IMR-90 (cell line): Measurements from ENCODE around the gene CTAGE8. TPM values are rescaled to one million over a fixed set of nuclear protein-coding genes. Genes with fewer than 3 reads are reported as not detected.
"Not testable (repeated sequence)": the region's sequence is repeated elsewhere in the genome, so short reads cannot be mapped to it uniquely, and the experiment has no call there.

Source experiments
- ATAC-seq: fragments of 200-7000 bp; cut with Tn5 transposase; 2 replicates; pipeline ENCODE4 v1.9.1; 2020; ENCODE audit warnings: low read depth, mild to moderate bottlenecking, moderate library complexity
- BruUV-seq: library from RNA; stranded (reverse); fragments of 400-500 nt; replicated peaks from 2 replicates; lab custom pipeline; 2021; lab: Mats Ljungman, UMichigan
- CTCF ChIA-PET: fragments of 300-600 bp; formaldehyde crosslinking; extraction: SDS; loops from one replicate; lab custom pipeline; 2021; ENCODE audit warnings: antibody characterized with exemption; lab: Yijun Ruan, JAX
- POLR2A ChIA-PET: fragments of 300-600 bp; sonication (Branson Sonifier 250); formaldehyde crosslinking; loops from one replicate; lab custom pipeline; 2022; ENCODE audit warnings: antibody characterized with exemption; ENCODE audit not compliant: unreplicated experiment; lab: Charles Lee
- DNase-seq: peaks from one replicate; pipeline ENCODE4 v3.0.0; 2013
- H2AFZ ChIP-seq: replicated peaks from 2 replicates; pipeline ENCODE3; 2013; ENCODE audit warnings: low read length, mild to moderate bottlenecking; ENCODE audit not compliant: poor library complexity
- H2AK5ac ChIP-seq: 2 replicates; pipeline ENCODE4 v1.6.1; 2013; ENCODE audit warnings: low read depth, low read length, inconsistent platforms
- H2AK9ac ChIP-seq: replicated peaks from 2 replicates; pipeline ENCODE3; 2013; ENCODE audit warnings: mild to moderate bottlenecking, low read depth, low read length, moderate library complexity; ENCODE audit not compliant: poor library complexity
- H2BK120ac ChIP-seq: 2 replicates; pipeline ENCODE4 v1.6.1; 2013; ENCODE audit warnings: low read depth, low read length, inconsistent platforms
- H2BK15ac ChIP-seq: 3 replicates; pipeline ENCODE4 v1.6.1; 2013; ENCODE audit warnings: low read depth, low read length, inconsistent platforms
- H2BK20ac ChIP-seq: 2 replicates; pipeline ENCODE4 v1.6.1; 2013; ENCODE audit warnings: low read depth, mild to moderate bottlenecking, inconsistent platforms, low read length, moderate library complexity
- H2BK5ac ChIP-seq: 2 replicates; pipeline ENCODE4 v1.6.1; 2013; ENCODE audit warnings: mild to moderate bottlenecking, low read depth, low read length, inconsistent platforms; ENCODE audit not compliant: poor library complexity, severe bottlenecking
- H3K14ac ChIP-seq: replicated peaks from 2 replicates; pipeline ENCODE4 v1.6.1; 2013; ENCODE audit warnings: low read depth, low read length, inconsistent platforms
- H3K18ac ChIP-seq: 2 replicates; pipeline ENCODE4 v1.6.1; 2013; ENCODE audit warnings: low read depth, low read length, control low read depth
- H3K23ac ChIP-seq: 2 replicates; pipeline ENCODE4 v1.6.1; 2013; ENCODE audit warnings: low read depth, low read length, inconsistent platforms
- H3K27ac ChIP-seq: 2 replicates; pipeline ENCODE4 v1.5.1; 2013; ENCODE audit warnings: mild to moderate bottlenecking, control low read depth, low read length; ENCODE audit not compliant: insufficient read depth
- H3K27me3 ChIP-seq: 2 replicates; pipeline ENCODE4 v1.6.1; 2013; ENCODE audit warnings: low read length; ENCODE audit not compliant: control insufficient read depth, insufficient read depth
- H3K36me3 ChIP-seq: 2 replicates; pipeline ENCODE4 v1.6.1; 2013; ENCODE audit warnings: low read length, mixed read lengths; ENCODE audit not compliant: control insufficient read depth, insufficient read depth
- H3K4ac ChIP-seq: 2 replicates; pipeline ENCODE4 v1.6.1; 2013; ENCODE audit warnings: low read depth, low read length, inconsistent platforms
- H3K4me1 ChIP-seq: 2 replicates; pipeline ENCODE4 v1.6.1; 2013; ENCODE audit warnings: low read length, mixed read lengths; ENCODE audit not compliant: control insufficient read depth, insufficient read depth
- H3K4me2 ChIP-seq: 2 replicates; pipeline ENCODE4 v1.6.1; 2013; ENCODE audit warnings: low read depth, mild to moderate bottlenecking, control low read depth, low read length, moderate library complexity
- H3K4me3 ChIP-seq: 2 replicates; pipeline ENCODE4 v1.5.1; 2013; ENCODE audit warnings: low read depth, mild to moderate bottlenecking, control low read depth, low read length, moderate library complexity; ENCODE audit not compliant: insufficient read depth
- H3K56ac ChIP-seq: 2 replicates; pipeline ENCODE4 v1.6.1; 2013; ENCODE audit warnings: low read length, inconsistent platforms; ENCODE audit not compliant: insufficient read depth; ENCODE audit errors: extremely low read depth
- H3K79me1 ChIP-seq, 2 experiments: 2 replicates each; pipeline ENCODE4 v1.6.1; 2013; ENCODE audit warnings: low read length in 2 of 2, inconsistent platforms in 1 of 2, low read depth in 1 of 2
- H3K9ac ChIP-seq: 2 replicates; pipeline ENCODE4 v1.6.1; 2013; ENCODE audit warnings: low read depth, low read length, control low read depth
- H3K9me1 ChIP-seq: 2 replicates; pipeline ENCODE4 v1.6.1; 2013; ENCODE audit warnings: low read length, inconsistent platforms; ENCODE audit not compliant: insufficient read depth
- H3K9me3 ChIP-seq: 2 replicates; pipeline ENCODE4 v1.6.1; 2013; ENCODE audit warnings: low read length; ENCODE audit not compliant: control insufficient read depth, insufficient read depth
- H4K20me1 ChIP-seq: 2 replicates; pipeline ENCODE4 v1.6.1; 2013; ENCODE audit warnings: low read length, inconsistent platforms; ENCODE audit not compliant: insufficient read depth
- H4K5ac ChIP-seq: 2 replicates; pipeline ENCODE4 v1.6.1; 2013; ENCODE audit warnings: mild to moderate bottlenecking, low read depth, low read length, control low read depth
- H4K8ac ChIP-seq, 2 experiments: 2 replicates each; pipeline ENCODE4 v1.6.1; 2013; ENCODE audit warnings: low read depth in 2 of 2, low read length in 2 of 2, control low read depth in 1 of 2, inconsistent platforms in 1 of 2
- H4K91ac ChIP-seq: 2 replicates; pipeline ENCODE4 v1.6.1; 2013; ENCODE audit warnings: low read depth, low read length, inconsistent platforms; ENCODE audit not compliant: insufficient read depth
- WGBS, 2 experiments: methylation state at CpG; one replicate each; pipeline versions ENCODE4 v1.1.5 to v1.1.7; 2013; ENCODE audit warnings: missing lambda C conversion rate in 2 of 2; ENCODE audit not compliant: insufficient read length in 1 of 2; ENCODE audit errors: extremely low coverage in 2 of 2; 5-methylcytosine and 5-hydroxymethylcytosine counted together
- dilution Hi-C: fragments of 300-500 bp; cut with HindIII; formaldehyde crosslinking; loops from one replicate; pipeline ENCODE4 v1.14.3; 2018; ENCODE audit warnings: low sequenced_read_pairs; ENCODE audit not compliant: unreplicated experiment
- in situ Hi-C: fragments of 300-500 bp; cut with MboI; formaldehyde crosslinking; loops from 3 replicates; pipeline ENCODE4 v1.14.3; 2019; ENCODE audit warnings: low sequenced_read_pairs, inconsistent platforms, mixed read lengths
- intact Hi-C: fragments of 100-400 bp; cut with micrococcal nuclease; formaldehyde crosslinking; loops from 2 replicates; pipeline ENCODE4 v1.10.0; 2022
- polyA plus RNA-seq, 3 experiments: library from polyadenylated mRNA; depleted of rRNA; stranded (reverse); fragments of >200 nt; gene quantifications; 2 replicates each; pipeline ENCODE4 v1.2.3, GENCODE V29; 2012; ENCODE audit warnings: low replicate concordance in 1 of 3
- total RNA-seq: library from RNA; depleted of rRNA; stranded (reverse); fragments of >200 nt; gene quantifications from 2 replicates; pipeline ENCODE4 v1.2.3, GENCODE V29; 2012

The CTAGE8 gene
- total and polyA plus RNA-seq, 2 of the 4 experiments (the other 2 are of a cell fraction), result not detected

DNA sequence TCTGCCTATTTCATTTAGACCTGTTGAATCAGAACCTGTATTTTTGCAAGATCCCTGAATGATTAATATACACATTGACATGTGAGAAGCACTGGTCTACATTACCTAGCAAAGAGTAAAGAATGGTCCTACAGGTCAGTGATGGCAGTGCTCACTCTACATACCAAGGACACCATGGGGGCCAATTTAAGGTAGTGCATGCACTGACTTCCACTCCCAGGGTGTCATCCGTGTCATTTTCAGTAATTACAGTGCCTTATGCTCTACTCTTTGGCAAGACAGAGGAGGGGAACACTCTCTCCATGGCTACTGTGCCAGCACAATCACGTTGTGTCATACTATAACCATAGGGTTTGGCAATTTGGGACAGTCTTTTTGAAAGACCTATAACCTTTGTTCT lies 23.7 kb downstream of the CTAGE8 start:
- H2BK120ac ChIP-seq, result not testable (repeated sequence)

DNA sequence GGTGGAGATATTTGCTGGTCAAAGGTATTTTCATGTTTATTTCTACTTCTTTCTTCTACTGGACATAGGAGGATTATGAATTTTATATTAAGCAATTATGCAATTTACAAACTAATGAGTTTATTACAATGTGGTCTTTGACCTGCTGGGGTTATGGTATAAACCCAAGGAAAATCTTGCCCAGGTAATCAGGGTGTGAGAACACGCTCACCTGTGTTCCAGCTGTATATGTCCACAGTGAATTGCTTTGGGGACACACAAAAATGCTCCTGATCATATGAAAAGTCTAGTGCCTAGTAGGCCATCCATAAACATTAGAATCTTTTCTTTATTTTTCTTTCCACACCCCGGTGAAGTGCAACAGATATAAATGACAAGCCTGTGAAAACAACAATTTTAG lies 29.7 kb downstream of the CTAGE8 start, which contains the start of gene OR2A42:
OR2A42 (minus strand) TSS at position 241 of the 400 bp plus-strand sequence. CDS start 6,762 bp downstream, outside the sequence.
- H3K4me1 ChIP-seq, POLR2A ChIA-PET, in situ Hi-C loops, H3K18ac ChIP-seq, ATAC-seq, H4K8ac ChIP-seq, H3K36me3 ChIP-seq, H2BK15ac ChIP-seq, BruUV-seq, CTCF ChIA-PET, dilution Hi-C loops, H2AK5ac ChIP-seq, H3K4ac ChIP-seq, H3K79me1 ChIP-seq, H3K14ac ChIP-seq, H2BK120ac ChIP-seq, H3K27me3 ChIP-seq, intact Hi-C loops, H4K5ac ChIP-seq, H3K23ac ChIP-seq, H3K9ac ChIP-seq, H3K4me2 ChIP-seq, H4K91ac ChIP-seq, H2AFZ ChIP-seq, DNase-seq, H2BK20ac ChIP-seq, H3K27ac ChIP-seq, H3K4me3 ChIP-seq, H3K56ac ChIP-seq, H4K20me1 ChIP-seq, H3K9me1 ChIP-seq, H3K9me3 ChIP-seq, H2BK5ac ChIP-seq, H2AK9ac ChIP-seq: not testable (repeated sequence)
- WGBS, 2 experiments, result no CpG with 5 or more reads among the region's 2 CpGs

More for the DNA sequence above, 23.7 kb downstream of the CTAGE8 start:
- WGBS, 2 experiments, result no CpG with 5 or more reads among the region's 2 CpGs
- H2AFZ ChIP-seq, DNase-seq, POLR2A ChIA-PET, H3K36me3 ChIP-seq, H3K27ac ChIP-seq, H3K27me3 ChIP-seq, H3K4me1 ChIP-seq, H2BK15ac ChIP-seq, H3K9ac ChIP-seq, H3K9me1 ChIP-seq, ATAC-seq, H3K56ac ChIP-seq, in situ Hi-C loops, H4K91ac ChIP-seq, H3K4me2 ChIP-seq, BruUV-seq, H4K20me1 ChIP-seq, H3K18ac ChIP-seq, H3K4me3 ChIP-seq, H2BK5ac ChIP-seq, H3K79me1 ChIP-seq, intact Hi-C loops, dilution Hi-C loops, H2BK20ac ChIP-seq, H3K4ac ChIP-seq, H4K5ac ChIP-seq, H2AK5ac ChIP-seq, H4K8ac ChIP-seq, CTCF ChIA-PET, H3K9me3 ChIP-seq, H3K14ac ChIP-seq, H2AK9ac ChIP-seq, H3K23ac ChIP-seq: not testable (repeated sequence)
